ENCODE data around the gene PLEKHG4. TPM values are rescaled to one million over a fixed set of nuclear protein-coding genes. Genes with fewer than 3 reads are reported as not detected.

Gene PLEKHG4
- total RNA-seq, 1 donor: 24.3 TPM

DNA sequence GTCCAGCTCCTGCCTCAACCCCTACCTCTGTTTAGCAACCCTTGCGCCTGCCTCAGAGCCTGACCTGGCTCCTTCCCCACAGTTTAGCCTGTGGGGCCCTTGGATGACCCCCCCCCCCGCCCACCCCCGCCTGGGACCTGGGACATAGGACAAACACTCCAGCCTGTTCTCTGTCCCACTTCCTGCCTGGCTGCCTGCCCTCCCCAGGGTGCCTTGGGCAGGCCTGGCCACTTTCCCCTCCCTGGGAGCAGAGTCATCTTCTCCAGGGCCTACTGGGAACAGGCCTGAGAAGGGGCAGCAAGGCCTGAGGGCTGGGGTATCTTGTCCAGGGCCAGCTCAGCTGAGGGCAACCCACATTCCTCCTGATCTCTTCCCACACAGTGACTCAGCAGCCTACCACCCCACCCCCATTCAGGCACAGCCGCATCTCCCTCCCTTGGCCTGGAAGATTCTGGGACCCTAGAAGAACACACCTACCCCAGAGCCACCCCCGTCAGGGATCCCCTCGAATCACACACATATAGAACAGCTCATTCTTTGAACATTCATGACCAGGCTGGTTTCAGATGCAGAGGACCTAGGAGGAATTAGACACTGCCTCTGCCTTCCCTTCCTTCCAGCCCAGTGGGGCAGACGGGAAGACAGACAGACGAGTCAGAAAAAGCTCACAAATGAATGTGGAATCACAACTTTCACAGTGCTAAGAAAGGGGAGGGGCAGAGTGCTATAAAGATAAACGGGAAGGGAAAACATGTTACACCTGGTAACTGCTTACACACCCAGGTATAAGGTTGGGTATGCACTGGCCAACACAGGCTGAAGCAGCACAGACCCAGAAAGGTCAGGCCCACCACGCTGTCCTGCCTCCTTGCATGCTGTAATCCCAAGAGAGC, 38.1 kb upstream of the PLEKHG4 start:
- TF ChIP-seq, protein P1, sequence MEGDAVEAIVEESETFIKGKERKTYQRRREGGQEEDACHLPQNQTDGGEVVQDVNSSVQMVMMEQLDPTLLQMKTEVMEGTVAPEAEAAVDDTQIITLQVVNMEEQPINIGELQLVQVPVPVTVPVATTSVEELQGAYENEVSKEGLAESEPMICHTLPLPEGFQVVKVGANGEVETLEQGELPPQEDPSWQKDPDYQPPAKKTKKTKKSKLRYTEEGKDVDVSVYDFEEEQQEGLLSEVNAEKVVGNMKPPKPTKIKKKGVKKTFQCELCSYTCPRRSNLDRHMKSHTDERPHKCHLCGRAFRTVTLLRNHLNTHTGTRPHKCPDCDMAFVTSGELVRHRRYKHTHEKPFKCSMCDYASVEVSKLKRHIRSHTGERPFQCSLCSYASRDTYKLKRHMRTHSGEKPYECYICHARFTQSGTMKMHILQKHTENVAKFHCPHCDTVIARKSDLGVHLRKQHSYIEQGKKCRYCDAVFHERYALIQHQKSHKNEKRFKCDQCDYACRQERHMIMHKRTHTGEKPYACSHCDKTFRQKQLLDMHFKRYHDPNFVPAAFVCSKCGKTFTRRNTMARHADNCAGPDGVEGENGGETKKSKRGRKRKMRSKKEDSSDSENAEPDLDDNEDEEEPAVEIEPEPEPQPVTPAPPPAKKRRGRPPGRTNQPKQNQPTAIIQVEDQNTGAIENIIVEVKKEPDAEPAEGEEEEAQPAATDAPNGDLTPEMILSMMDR (IDR thresholded peaks at IDR 0.05; ENCODE audit: insufficient read depth, low read length): no peak
- no peak overlapping the region for H3K4me3 ChIP-seq (ENCODE audit: low read depth, low read length)
- peak; percentile 70 for DNase-seq (ENCODE audit: low read depth)

DNA sequence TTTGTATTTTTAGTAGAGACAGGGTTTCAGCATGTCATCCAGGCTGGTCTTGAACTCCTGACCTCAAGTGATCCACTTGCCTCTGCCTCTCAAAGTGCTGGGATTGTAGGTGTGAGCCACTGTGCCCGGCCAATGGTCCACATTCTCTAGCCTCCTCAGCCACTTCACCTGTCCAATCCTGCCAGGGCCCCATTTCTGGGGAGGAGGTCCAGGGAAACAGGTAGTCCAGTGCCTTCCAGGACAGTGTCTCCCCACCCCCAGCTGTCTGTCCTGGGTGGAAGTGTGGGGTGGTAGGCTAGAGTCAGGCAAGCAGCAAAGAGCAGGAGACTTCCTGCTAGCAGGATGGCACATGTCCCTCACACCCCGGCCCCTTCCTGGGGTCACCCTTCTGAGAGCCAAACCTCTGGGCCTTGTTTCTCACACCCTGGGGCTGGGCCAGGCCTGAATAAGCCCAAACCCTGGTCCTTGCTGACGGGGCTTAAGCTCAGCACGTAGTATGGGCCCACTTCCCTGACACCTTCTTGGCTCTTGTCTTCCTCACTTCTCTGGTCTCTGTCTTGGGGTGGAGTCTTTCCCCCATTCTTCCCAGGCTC, 37.1 kb upstream of the PLEKHG4 start:
- no peak overlapping the region for H3K4me3 ChIP-seq (ENCODE audit: low read depth, low read length)
- TF ChIP-seq, protein P1 (IDR thresholded peaks at IDR 0.05; ENCODE audit: insufficient read depth, low read length): no peak
- no peak for DNase-seq (ENCODE audit: low read depth)

DNA sequence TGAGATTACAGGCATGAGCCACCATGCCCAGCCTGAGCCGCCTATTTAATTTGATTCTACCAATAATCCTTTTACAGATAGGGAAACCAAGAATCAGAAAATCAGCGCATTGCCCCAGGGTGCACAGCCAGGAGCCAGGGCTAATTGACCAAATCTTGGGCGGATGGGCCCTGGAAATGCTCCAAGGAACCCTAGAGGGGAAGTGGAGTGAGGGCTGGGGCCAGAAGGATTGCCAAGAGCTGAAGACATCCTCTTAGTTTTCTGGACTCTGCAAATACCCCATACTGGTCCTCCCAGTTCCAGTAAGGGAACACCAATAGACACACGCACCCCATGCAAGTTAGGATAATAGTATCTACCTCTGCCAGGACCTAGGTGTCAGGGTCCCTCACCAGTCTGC, 35.9 kb upstream of the PLEKHG4 start:
- no peak for DNase-seq (ENCODE audit: low read depth)
- TF ChIP-seq, protein P1 (IDR thresholded peaks at IDR 0.05; ENCODE audit: insufficient read depth, low read length): no peak
- H3K4me3 ChIP-seq (ENCODE audit: low read depth, low read length): no peak overlapping the region

DNA sequence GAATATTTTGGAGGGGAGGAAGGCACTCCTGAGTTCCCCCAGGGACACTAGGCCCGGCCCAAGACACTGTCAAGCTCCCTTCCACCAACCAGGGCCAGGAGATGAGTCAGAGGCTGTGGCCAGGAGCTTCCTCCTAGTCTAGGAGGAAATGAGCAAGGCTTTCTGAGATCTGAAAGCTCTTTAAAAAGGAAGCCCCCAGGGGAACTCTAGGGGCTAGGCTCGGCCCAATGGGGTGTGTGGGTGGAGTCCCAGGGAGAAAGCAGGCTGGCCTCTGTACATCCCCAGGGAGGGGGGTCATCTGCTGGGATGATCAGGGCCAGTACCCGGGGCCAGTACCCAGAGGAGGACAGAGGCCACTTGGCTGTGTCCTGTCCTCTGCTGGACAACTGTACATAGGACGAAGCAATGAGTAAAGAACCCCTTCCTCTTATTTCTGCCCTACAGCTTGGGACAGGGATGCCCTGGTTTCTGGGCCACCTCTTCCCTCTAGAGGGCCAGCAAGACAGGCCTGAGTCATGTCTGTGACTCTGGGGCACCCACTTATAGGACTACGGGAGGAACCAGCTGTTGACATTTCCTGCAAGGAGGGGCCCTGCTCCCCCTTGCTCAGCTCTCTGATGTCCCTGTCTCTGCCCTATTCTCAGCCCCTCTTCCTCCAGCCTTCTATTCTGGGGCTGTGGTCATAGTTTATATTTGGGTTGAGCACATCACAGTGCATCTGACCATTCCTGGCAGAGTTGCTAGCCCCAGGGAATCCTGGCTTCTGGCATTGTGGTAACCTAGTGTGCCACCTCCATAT, 34.7 kb upstream of the PLEKHG4 start:
- TF ChIP-seq, protein P1 (IDR thresholded peaks at IDR 0.05; ENCODE audit: insufficient read depth, low read length): no peak

DNA sequence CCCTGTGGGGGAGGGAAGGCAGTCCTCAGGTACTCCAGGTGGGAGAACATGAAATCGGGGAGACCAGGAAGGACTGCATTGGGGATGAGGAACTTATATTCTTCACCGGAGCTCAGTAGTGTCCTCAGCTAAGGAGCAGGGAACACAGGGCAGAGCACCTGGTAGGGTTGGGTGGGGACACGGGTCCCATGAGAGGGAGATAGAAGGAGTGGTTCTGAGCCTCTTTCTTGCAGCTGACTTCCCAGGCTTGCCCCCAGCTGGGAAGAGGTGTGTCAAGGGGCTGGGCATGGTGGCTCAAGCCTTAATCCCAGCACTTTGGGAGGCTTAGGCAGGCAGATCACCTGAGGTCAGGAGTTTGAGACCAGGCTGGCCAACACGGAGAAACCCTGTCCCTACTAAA, 34.1 kb upstream of the PLEKHG4 start:
- DNase-seq (ENCODE audit: low read depth): no peak
- TF ChIP-seq, protein P1 (IDR thresholded peaks at IDR 0.05; ENCODE audit: insufficient read depth, low read length): no peak
- H3K4me3 ChIP-seq (ENCODE audit: low read depth, low read length): peak overlapping the region; percentile 83

More for the DNA sequence above, 34.7 kb upstream of the PLEKHG4 start:
- DNase-seq (ENCODE audit: low read depth): peak; percentile 86
- H3K4me3 ChIP-seq (ENCODE audit: low read depth, low read length): no peak overlapping the region

DNA sequence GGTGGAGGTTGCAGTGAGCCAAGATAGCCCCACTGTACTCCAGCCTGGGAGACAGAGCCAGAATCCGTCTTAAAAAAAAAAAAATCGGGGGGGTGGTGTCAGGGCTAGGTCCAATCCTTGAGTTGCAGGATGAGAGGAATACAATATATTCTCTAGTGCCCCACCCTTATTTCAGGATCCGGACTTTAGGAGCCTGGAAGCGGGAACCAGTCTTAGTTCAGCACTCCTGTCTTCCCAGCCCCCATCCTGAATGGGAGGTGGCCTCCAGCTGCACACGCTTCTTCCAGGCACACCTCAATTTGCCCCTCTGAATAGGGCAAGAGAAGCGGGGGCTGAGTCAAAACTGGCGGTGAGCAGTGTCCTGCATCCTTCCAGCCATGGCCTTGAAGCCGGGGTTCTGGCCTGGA, 33.7 kb upstream of the PLEKHG4 start:
- TF ChIP-seq, protein P1 (IDR thresholded peaks at IDR 0.05; ENCODE audit: insufficient read depth, low read length): no peak
- no peak for DNase-seq (ENCODE audit: low read depth)
- peak overlapping the region; percentile 83 for H3K4me3 ChIP-seq (ENCODE audit: low read depth, low read length)
